NCI-H2196 (cell line): ENCODE measurements around the gene COX17.
"Not testable (repeated sequence)": the region's sequence is repeated elsewhere in the genome, so short reads cannot be mapped to it uniquely, and the experiment has no call there.

Source experiments
- DNase-seq: peaks from one replicate; lab custom pipeline; 2025; ENCODE audit not compliant: unreplicated experiment; lab: John Stamatoyannopoulos, UW

COX17 gene, protein sequence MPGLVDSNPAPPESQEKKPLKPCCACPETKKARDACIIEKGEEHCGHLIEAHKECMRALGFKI

DNA sequence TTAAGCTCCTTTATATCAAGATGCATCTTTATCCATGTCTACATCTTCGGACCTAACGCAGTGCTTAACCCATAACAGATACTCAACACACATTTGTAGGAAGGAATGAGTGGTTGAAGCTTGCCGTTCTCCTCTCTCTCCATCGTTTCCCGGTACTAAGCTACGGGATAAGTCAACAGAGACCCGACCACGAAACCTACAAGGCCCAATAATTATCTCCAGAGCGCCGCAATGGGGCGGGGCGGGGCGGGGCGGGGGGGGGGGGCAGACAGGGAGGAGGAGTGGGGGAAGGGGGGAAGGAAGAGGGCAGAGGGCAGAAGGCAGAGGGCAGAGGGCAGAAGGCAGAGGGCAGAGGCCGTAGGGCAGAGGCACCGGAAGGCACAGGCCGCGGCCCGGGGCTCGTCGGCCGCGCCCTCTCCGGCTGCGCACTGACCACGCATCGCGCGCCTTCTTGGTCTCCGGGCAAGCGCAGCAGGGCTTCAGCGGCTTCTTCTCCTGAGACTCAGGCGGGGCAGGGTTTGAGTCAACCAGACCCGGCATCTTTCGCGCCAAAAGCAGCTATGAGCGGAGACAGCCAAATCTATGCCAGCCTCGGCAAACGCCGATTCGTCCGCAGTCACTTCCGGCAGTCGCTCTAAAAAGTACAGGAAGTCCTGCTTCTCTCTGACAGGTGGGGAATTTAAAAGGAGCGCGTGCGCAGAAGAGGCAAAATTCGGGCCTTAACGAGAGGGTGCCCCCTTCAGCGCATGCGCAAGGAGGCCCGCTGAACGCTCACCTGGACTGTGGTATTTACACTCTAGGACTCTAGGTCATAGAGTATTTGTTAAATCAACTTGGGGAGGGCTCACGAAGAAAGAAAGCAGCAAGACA lies at the start of gene COX17:
Gene COX17 (minus strand): TSS at position 636 of the 870 bp plus-strand sequence. CDS start 96 bp downstream, at position 540.
- DNase-seq, result peak; percentile 100

DNA sequence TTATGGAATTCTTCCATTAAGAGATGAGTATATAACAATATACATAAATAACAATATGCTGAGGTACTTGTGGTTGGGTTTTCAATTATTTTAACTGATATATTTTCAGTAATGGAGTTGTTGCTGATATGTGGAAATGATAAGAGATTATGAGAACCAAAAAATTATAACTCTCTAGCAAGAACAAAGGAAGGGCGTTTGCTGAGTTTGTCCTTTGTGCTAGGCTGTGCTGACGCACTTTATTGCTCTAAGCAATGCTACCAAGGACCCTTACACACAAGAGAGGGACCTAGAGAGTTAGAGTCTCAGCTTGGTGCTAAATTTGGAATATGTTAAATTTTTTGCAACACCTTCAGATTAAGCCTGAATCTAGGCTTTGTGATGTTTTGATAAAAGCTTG lies 49.7 kb upstream of the COX17 start:
- DNase-seq, result no peak

DNA sequence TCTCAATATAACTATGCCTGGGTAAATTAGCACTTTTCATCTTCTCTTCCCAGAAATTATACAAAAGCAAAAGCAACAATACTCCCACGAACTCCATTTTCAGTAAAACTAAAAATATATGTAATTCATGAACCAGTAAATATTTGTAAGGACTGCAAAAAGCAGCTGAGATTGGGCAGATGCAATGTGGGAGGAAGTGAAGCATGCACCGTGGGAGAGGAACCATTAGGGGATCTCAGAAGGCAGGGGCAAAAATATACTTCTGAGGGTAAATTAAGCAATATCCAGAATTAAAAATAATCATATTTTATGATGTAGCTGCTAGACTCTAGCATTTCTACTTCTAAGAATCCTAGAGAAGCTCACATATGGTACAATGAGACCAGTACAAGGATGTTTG lies 45.8 kb upstream of the COX17 start:
- DNase-seq, result no peak

DNA sequence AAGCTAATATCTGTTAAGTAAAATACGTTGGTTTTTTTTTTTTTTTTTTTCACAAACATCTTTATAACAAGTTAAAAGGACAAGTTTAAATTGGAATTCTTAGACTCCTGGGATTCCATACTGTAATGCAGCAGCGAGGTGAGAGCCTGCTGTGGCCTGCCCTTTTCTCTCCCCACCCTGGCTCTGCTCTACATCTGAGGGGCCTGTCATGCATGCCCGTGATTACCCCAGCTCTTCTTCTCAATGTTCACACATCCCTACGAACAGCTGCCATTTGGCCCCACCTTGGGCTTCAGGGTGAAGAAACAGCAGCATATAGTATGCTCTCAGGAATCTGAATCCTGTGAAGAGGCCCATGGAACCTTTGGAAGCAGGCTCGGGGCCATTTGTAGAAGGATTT lies 40.3 kb upstream of the COX17 start:
- no peak for DNase-seq

DNA sequence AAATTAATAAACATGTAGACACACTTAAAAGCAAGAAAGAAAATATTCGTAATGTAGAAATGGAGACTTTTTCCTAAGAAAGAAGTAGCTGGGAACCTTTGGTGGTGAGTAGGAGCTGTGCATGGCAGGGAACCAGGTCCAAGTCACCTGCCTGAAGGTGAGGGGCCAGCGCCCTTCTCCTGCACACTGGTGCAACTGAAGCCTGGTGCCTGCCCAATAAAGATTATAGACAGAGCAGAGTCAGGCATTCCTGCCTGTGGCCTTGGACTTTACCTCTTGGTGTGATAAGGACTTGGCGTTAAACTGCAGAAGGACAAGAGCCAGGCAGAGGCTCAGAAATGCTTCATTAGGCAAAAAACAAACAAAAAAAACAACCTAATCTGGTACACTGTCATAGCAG lies 39.8 kb upstream of the COX17 start:
- no peak for DNase-seq

DNA sequence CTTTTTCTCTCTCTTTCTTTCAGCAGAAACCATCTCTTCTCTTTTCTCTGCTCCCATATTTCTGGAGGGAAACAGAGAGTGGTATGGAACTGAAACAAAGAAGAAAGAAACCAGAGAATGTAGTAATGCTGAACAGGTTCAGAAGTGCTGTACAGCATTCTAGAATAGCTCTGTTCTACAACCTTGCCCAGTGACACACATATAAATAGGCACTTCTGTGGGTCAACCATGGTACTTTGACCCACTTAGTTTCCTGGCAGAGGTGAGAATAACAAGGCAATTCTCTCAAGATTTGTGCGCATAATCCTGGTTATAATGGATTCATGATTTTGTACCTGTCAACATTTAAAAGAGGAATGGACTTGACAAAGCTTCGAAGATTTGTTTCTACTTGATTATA lies 37.9 kb upstream of the COX17 start:
- DNase-seq, result no peak

DNA sequence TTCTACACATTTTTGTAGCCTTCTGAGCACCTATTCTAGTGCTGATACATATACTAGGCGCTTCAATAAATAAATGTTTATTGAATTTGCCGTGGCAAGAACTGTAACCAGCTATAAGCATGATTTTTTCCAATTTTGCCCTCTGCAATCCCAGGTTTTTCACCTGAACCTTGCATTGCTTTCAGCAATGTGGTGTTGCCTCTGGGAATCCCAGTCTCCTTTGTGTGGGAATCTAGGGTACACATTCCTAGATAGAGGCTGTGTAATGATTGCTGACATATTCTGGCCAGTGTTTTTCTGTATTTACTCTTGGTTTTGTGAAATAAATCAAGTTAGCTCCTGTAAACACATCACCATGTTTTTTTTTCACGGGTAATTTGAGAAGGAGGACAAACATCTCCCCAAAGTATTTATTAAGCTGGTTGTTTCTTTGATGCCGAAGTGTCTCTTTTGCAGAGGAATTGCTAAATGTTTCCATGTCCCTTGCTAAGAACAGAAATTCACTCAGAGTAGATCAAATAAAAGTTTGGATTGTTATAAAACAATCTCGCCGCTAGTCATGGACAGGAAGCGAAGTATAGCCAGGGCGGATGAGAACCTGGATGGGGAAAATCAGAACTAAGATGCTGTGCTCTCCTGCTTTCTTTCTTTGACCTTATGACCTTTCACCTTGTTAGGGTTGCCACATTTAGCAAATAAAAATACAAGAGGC lies 26.8 kb upstream of the COX17 start:
- no peak for DNase-seq

DNA sequence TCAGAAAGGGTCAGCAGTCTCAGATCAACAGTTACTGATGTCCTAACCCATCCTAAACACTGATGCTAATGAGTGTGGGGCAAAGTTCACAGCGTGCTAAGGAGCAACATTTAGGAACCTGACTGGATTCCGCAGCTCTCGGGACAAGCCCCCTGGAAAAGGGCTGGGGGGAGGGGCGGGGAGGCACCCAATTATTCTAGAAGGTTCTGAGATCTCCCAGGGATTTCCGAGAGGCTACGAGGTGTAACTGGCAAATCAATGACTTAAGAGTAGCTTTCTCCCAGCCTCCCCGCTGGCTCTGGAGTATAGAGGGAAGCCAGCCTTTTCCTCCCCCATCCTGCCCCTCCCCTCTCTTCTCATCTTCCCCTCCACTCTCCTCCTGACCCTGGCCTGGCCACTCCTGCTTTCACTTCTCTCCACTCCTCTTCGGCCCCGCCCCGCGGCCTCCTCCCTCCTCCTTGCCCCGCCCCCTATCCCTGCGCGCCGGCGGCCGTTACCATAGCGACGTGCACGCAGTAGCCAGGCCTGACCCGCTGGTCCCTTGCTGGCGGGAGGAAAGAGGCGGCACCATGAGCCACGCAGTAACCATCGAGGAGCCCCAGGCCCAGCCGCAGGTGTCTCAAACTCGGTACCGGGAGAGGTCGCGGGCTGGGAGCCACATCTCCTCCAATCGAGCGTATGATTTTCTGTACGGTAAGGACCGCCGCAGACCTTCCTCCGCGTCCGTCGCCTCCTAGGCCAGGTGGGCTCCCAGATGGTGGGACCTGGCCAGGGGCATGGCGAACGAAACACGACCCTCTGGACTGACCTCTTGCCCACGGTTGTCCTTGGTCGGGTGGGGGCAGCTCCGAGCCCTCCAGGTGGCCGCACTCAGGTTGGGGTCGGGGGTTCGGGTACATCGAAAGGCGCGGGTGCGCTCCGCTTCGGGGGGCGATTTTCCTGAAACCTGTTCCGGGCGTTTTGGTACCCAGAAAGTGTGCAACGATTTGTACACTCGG lies 25.6 kb upstream of the COX17 start, which contains the start of gene CFAP91:
Gene CFAP91 (plus strand): TSS at position 493 of the 998 bp plus-strand sequence. CDS start 77 bp downstream, at position 570.
- DNase-seq, result peak; percentile 99

DNA sequence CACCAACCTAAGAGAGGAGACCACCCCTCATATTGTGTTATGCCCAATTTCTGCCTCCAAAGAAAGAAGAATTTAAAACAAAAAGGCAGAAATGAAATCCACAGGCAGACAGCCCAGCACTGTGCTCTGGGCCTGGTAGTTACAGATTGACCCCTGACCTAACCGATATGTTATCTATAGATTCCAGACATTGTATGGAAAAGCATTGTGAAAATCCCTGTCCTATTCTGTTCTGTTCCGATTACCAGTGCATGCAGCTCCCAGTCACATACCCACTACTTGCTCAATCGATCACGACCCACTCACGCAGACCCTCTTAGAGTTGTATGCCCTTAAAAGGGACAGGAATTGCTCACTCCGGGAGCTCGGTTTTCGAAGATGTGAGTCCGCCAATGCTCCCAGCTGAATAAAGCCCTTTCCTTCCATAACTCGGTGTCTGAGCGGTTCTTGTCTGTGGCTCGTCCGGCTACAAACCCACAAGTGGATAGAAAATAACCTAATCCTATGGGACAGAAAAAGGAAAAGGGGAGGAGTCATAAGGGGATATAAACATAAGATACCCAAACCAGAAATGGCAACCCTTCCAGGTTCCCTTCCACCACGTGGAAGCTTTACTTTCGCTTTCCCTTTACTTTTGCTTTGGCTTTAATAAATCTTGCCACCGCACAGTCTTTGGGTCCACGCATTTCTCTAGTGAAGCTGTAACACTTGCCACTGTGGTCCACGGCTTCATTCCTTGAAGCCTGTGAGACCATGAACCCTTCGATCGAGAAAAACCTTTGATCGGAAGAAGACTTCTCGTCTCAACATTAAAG lies 23.9 kb upstream of the COX17 start:
- no peak for DNase-seq

DNA sequence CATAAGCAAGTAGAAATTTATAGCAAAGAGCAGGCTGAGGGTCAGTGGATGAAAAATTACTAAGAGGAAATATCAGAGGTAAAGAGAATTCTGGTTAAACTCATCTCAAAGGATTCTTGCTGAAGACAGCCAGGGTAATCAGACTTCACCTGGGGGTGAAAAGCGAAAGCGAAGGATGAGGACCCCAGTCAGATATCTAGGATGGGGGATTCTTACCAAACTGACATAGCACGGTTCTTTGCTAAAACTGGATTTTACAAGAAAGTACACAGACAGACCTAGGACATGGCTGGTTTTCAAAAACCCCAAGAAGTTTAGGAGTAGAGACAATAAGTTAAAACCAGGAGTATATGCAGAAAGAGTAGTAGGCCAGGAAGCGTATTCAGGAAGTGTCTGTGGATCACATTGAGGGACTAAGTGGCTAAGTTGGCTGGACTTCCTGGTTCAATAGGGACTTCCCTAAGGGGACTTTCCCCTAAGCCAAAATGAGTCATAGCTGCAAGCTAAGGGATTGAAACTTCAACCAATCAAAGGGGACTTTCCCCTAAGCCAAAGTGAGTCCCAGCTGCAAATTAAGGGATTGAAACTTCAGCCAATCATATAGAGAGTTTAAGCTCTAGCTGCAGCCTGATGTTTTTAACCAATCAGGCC lies 23.2 kb upstream of the COX17 start:
- DNase-seq, result no peak

DNA sequence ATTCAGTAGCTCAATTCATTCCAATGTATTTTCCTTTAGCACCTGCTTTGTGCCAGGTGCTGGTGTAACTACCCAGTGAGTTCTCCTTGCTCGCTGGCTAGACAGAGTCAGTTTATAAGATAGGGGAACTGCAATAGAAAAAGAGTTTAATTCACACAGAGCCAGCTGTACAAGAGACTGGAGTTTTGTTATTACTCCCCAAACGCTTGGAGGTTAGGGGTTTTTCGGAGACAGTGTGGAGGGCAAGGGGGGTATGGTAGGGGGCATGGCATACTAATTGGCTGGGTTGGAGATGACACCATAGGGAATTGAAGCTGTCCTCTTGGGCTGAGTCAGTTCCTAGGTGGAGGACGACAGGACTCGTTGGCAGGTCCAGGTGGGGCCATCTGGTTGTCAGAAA lies 20.2 kb upstream of the COX17 start:
- DNase-seq, result no peak

DNA sequence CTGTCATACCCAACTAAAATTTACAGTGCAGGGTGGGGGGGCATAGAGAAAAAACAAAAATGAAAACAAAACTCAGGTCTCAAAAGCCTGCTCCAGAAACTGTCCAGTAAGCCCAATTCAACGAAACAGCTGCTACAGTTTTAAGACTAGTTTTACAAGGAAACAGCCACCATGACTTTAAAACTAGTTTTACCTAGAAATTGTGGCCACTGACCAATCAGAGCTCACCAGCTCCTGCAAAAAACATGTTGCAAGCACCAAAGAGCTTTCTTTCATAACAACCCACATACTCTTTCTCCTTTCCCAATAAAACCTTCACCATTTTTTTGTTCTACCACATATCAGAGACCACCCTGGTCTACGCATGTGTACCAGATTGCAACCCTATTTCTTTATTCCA lies 18.3 kb upstream of the COX17 start:
- no peak for DNase-seq

DNA sequence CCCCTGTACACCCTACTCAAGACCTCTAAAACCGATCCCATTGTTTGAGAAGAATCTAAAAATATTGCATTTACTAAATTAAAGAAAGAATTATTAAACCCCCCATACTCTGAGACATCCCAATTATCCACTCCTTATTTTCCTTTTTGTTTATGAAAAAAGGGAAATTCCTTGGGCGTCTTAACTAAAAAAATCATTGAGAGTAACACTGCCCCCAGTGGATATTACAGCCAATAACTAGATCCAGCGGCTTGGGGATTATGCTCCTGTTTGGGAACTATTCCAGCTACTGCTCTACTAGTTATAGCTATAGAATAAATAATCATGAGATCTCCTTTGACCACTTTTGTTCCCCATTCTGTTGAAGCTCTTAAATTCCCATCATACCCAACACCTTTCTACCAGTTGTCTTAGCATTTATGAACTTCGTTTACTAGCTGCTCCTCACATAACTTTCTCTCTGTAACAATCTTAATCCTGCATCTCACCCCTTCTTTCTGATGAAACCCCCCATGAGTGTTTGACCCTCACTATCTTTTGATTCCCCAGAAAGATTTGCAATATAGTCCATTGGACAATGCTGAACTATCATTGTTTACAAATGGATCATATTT lies 12.9 kb upstream of the COX17 start:
- no peak for DNase-seq

DNA sequence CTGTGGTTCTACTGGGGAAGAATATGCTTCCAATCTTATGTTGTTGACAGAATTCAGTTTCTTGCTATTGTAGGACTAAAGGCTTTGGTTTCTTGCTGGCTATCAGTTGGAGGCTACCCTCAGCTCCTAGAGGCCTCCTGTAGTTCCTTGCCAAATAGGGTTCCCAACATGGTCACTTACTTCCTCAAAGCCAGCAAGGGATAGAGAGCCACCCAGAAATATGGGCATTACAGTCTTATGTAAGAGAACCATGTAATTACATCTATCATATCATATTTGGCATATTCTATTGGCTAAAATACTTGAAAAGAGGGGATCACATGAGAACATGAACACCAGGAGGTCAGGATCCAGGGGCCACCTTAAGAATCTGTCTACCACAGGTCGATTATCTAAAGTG lies 6.2 kb upstream of the COX17 start:
- DNase-seq, result no peak

DNA sequence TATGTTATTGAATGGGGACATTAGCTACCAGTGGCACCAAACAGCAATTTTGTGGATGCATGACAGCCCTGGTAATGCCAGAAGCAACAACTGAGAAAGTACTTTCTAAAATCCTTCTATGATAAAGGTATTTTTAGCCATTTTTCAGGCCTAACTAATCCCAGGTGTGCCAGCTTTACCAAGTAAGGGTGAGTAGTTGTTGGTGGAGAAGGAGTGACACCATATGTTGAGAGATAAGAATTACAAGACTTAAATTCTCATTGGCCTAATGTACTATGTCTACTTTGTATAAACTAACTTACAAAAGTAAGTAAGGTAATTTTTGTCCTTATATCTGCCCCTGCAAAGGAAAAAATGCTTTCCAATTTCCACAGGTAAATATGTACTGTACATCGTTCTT lies 4.1 kb upstream of the COX17 start:
- DNase-seq, result peak; percentile 24

DNA sequence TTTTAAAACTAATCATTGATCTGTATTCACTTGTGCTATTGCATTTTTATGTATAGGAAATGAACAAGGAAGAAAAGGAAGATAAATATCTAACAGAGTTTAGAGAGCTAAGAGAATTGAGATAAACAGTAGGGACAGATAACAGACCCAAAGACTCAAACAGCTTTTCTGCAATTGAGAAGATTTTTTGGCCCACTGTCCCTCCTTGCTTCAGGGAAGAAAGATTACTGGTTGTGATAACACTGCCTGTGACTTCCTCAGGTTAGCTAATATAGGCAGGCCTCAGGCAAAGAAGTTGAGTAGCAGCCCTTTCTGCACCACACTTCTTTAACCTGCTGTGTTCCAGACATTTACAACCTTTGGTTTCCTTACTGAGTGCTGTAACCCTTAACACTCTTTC lies 2.7 kb upstream of the COX17 start:
- no peak for DNase-seq

DNA sequence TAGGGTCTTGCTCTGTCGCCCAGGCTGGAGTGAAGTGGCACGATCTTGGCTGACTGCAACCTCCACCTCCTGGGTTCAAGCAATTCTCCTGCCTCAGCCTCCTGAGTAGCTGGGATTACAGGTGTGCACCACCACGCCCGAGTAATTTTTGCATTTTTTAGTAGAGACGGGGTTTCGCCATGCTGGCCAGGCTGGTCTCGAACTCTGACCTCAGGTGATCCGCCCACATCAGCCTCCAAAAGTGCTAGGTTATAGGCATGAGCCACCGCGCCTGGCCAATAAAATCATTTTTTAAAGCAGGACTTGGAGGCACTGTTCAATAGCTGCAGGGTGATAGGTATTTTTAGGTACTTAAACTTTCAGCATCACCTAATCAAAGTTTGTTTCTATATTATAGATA lies 1.0 kb upstream of the COX17 start:
- DNase-seq, result not testable (repeated sequence)

DNA sequence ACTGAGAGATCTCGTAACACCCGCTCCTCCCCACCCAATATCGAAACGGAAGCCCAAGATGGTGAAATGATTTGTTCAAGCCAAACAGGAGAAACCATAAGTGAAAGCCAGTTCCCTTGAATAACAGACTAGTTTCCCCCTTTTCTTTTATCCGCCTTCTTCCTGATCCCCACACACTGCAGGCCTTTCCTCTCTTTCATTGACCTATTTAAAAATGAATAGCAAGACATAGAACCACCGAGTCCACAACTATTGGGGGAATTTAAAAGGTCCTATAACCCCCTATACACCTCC lies 382 bp upstream of the COX17 start:
- no peak for DNase-seq

DNA sequence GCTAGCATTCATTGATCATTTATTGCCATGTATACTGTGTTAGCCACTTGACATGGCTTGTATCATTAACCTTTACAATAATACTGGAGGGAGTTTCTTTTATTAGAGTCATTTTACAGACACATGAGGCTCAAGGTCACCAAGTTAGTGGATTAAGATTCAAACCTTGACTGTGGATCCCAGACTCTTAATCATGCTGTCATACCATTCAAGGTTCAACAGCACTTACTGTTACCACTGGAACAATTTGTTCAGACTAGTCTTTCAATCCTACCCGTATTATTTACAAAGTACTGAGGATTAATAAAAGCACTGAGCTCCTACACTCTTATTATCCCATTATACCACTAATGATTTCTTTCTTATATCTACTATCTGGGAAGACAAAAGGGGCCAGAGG lies 1.2 kb downstream of the COX17 start:
- no peak for DNase-seq
